Erythroblast (primary cell): ENCODE results near the gene TCF4.

Source experiments
- GATA1 ChIP-seq: IDR thresholded peaks from 2 replicates; pipeline ENCODE4 v1.6.1; 2011; ENCODE audit warnings: low read depth, mild to moderate bottlenecking, control low read depth, low read length, moderate library complexity
- POLR2A ChIP-seq: IDR thresholded peaks from 2 replicates; pipeline ENCODE4 v1.6.1; 2011; ENCODE audit warnings: mild to moderate bottlenecking, low read length

DNA sequence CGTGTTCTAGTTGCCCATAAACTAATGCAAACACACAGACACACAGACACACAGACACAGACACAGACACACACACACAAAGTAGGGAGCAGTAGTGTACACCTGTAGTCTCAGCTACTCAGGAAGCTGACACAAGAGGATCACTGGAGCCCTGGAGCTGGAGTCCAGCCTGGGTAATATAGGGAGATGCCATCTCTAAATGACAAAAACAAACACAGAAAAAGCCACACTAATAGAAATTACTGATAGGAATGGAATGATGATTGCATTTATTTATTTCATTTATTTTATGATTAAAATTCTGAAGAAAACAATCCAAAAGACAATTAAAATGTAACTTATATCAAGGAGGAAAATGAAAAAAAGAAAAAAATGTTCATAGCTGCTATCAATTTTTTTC is 30.8 kb downstream of the TCF4 start:
- TF ChIP-seq POLR2A (no peak), GATA1 (no peak)
